ENCODE results near the gene OR2AG1. TPM values are rescaled to one million over a fixed set of nuclear protein-coding genes. Genes with fewer than 3 reads are reported as not detected.

The OR2AG1 gene
- total RNA-seq (not detected in 2 replicates), polyA plus RNA-seq (not detected in 2 replicates), polyA minus RNA-seq (ENCODE audit: low replicate concordance) (not detected in 2 replicates)
- not detected in 2 replicates for polyA plus RNA-seq (2012)

GRCh38 chr11:6782720-6783119 lies at the start of gene OR2AG1:
TSS of gene OR2AG1 (plus strand) at chr11:6783020. CDS start at chr11:6785038, 2,018 bp downstream.
- H4K20me1 ChIP-seq (ENCODE audit: control insufficient read depth, extremely low read depth, insufficient read depth, low read length): no peaks in the 10 kb centered on the region
- no peak within 1 kb of the TSS for H2AFZ ChIP-seq (ENCODE audit: low read length)
- H3K27ac ChIP-seq (ENCODE audit: insufficient read depth, low read length): no peak within 1 kb of the TSS
- H3K36me3 ChIP-seq (ENCODE audit: control insufficient read depth, insufficient read depth, low read length): no peaks in the 10 kb centered on the region
- no peaks in the 10 kb centered on the region for H3K4me1 ChIP-seq (ENCODE audit: control insufficient read depth, extremely low read depth, insufficient read depth, low read length)
- no peaks in the 10 kb centered on the region for H3K79me2 ChIP-seq (ENCODE audit: control insufficient read depth, insufficient read depth, low read length)
- TF ChIP-seq CTCF (conservative IDR thresholded peaks at IDR 0.05 in 1 of 2, IDR thresholded peaks at IDR 0.05 in 1 of 2; ENCODE audit: low read depth in 1 of 2, low read length in 2 of 2): no peak
- no peak for TF ChIP-seq EZH2 (IDR thresholded peaks at IDR 0.05; ENCODE audit: low read length, missing control alignments)
- H3K4me3 ChIP-seq (replicated peaks in 1 of 4; ENCODE audit: control extremely low read depth in 1 of 4, insufficient read depth in 1 of 4, low read depth in 3 of 4, low read length in 4 of 4): no peak within 1 kb of the TSS
- H3K9ac ChIP-seq (ENCODE audit: insufficient read depth, low read length): no peak within 1 kb of the TSS
- no peak for DNase-seq (ENCODE audit: low read depth in 2 of 2)
- H3K9me3 ChIP-seq (ENCODE audit: control insufficient read depth, insufficient read depth, low read depth, low read length): no peaks in the 10 kb centered on the region
- no peak within 1 kb of the TSS for H3K4me2 ChIP-seq (ENCODE audit: extremely low read depth, insufficient read depth, low read length)
- H3K27me3 ChIP-seq (ENCODE audit: control insufficient read depth, insufficient read depth, low read length): no peaks in the 10 kb centered on the region

GRCh38 chr11:6733326-6734275 lies 49.2 kb upstream of the OR2AG1 start:
- Histone ChIP-seq H3K27me3 (ENCODE audit: control insufficient read depth, insufficient read depth, low read length) (no peaks in the 10 kb centered on the region), H3K4me1 (ENCODE audit: control insufficient read depth, extremely low read depth, insufficient read depth, low read length) (no peaks in the 10 kb centered on the region), H4K20me1 (ENCODE audit: control insufficient read depth, extremely low read depth, insufficient read depth, low read length) (no peaks in the 10 kb centered on the region), H3K4me3 (replicated peaks in 1 of 4; ENCODE audit: control extremely low read depth in 1 of 4, insufficient read depth in 1 of 4, low read depth in 3 of 4, low read length in 4 of 4) (no peak overlapping the region), H3K79me2 (ENCODE audit: control insufficient read depth, insufficient read depth, low read length) (no peaks in the 10 kb centered on the region), H2AFZ (ENCODE audit: low read length) (no peak overlapping the region), H3K27ac (ENCODE audit: insufficient read depth, low read length) (no peak overlapping the region), H3K9ac (ENCODE audit: insufficient read depth, low read length) (no peak overlapping the region), H3K4me2 (ENCODE audit: extremely low read depth, insufficient read depth, low read length) (no peak overlapping the region), H3K36me3 (ENCODE audit: control insufficient read depth, insufficient read depth, low read length) (no peaks in the 10 kb centered on the region), H3K9me3 (ENCODE audit: control insufficient read depth, insufficient read depth, low read depth, low read length) (no peaks in the 10 kb centered on the region)
- no peak for TF ChIP-seq CTCF (conservative IDR thresholded peaks at IDR 0.05 in 1 of 2, IDR thresholded peaks at IDR 0.05 in 1 of 2; ENCODE audit: low read depth in 1 of 2, low read length in 2 of 2)
- TF ChIP-seq EZH2 (IDR thresholded peaks at IDR 0.05; ENCODE audit: low read length, missing control alignments): no peak
- DNase-seq (ENCODE audit: low read depth in 2 of 2): no peak

- no peak for TF ChIP-seq EZH2 (IDR thresholded peaks at IDR 0.05; ENCODE audit: low read length, missing control alignments)
- no peak for TF ChIP-seq CTCF (conservative IDR thresholded peaks at IDR 0.05 in 1 of 2, IDR thresholded peaks at IDR 0.05 in 1 of 2; ENCODE audit: low read depth in 1 of 2, low read length in 2 of 2)
- no peaks in the 10 kb centered on the region for H3K79me2 ChIP-seq (ENCODE audit: control insufficient read depth, insufficient read depth, low read length)
- no peak overlapping the region for H3K4me3 ChIP-seq (replicated peaks in 1 of 4; ENCODE audit: control extremely low read depth in 1 of 4, insufficient read depth in 1 of 4, low read depth in 3 of 4, low read length in 4 of 4)
- H3K36me3 ChIP-seq (ENCODE audit: control insufficient read depth, insufficient read depth, low read length): no peaks in the 10 kb centered on the region
- H2AFZ ChIP-seq (ENCODE audit: low read length): no peak overlapping the region
- H3K9ac ChIP-seq (ENCODE audit: insufficient read depth, low read length): no peak overlapping the region
- no peak overlapping the region for H3K4me2 ChIP-seq (ENCODE audit: extremely low read depth, insufficient read depth, low read length)
- H4K20me1 ChIP-seq (ENCODE audit: control insufficient read depth, extremely low read depth, insufficient read depth, low read length): no peaks in the 10 kb centered on the region
- no peaks in the 10 kb centered on the region for H3K27me3 ChIP-seq (ENCODE audit: control insufficient read depth, insufficient read depth, low read length)
- H3K27ac ChIP-seq (ENCODE audit: insufficient read depth, low read length): no peak overlapping the region
- DNase-seq (ENCODE audit: low read depth in 2 of 2): no peak
- no peaks in the 10 kb centered on the region for H3K9me3 ChIP-seq (ENCODE audit: control insufficient read depth, insufficient read depth, low read depth, low read length)
- no peaks in the 10 kb centered on the region for H3K4me1 ChIP-seq (ENCODE audit: control insufficient read depth, extremely low read depth, insufficient read depth, low read length)
Measured at GRCh38 chr11:6734616-6735015, 48.2 kb upstream of the OR2AG1 start.

Measured in fibroblast of lung (primary cell).